GM12878 (cell line): ENCODE results near the gene DCN. TPM values are rescaled to one million over a fixed set of nuclear protein-coding genes. Genes with fewer than 3 reads are reported as not detected.

ENCODE experiments used
- ATAC-seq: fragments of 200-7000 bp; cut with Tn5 transposase; 3 replicates; pipeline ENCODE4 v1.9.1; 2020; ENCODE audit warnings: mild to moderate bottlenecking, moderate library complexity
- BruUV-seq: library from RNA; stranded (reverse); fragments of 400-500 nt; replicated peaks from 2 replicates; lab custom pipeline; 2021; lab: Mats Ljungman, UMichigan
- CTCF ChIA-PET: fragments of 300-600 bp; sonication (Branson Sonifier 250); formaldehyde crosslinking; extraction: SDS; loops from one replicate; lab custom pipeline; 2021; ENCODE audit warnings: inconsistent platforms; lab: Yijun Ruan, JAX
- POLR2A ChIA-PET: fragments of 350-600 bp; formaldehyde crosslinking; extraction: SDS; loops from one replicate; lab custom pipeline; 2021; ENCODE audit warnings: inconsistent platforms; lab: Charles Lee
- RAD21 ChIA-PET: fragments of 300-600 bp; sonication (Branson Sonifier 250); formaldehyde crosslinking; loops from one replicate; lab custom pipeline; 2023; ENCODE audit warnings: antibody characterized with exemption; ENCODE audit not compliant: unreplicated experiment; lab: Charles Lee
- SMC1A ChIA-PET: fragments of 300-600 bp; sonication (Branson Sonifier 250); formaldehyde crosslinking; loops from one replicate; lab custom pipeline; 2023; ENCODE audit not compliant: unreplicated experiment, uncharacterized antibody; lab: Charles Lee
- DNase-seq: peaks from one replicate; pipeline ENCODE4 v3.0.0-alpha.2; 2011; ENCODE audit warnings: low read depth, low spot score
- FAIRE-seq: peaks from 3 replicates; lab custom pipeline; 2011; peaks lifted over from hg19 to GRCh38; lab: Jason Lieb, UNC
- H2AFZ ChIP-seq: 2 replicates; pipeline ENCODE4 v1.6.0; 2011; ENCODE audit warnings: low read depth, low read length, control low read depth; ENCODE audit not compliant: control insufficient read depth
- H3K27ac ChIP-seq: 2 replicates; pipeline ENCODE4 v1.5.1; 2011; ENCODE audit warnings: control low read depth; ENCODE audit not compliant: control insufficient read depth, insufficient read depth
- H3K27me3 ChIP-seq, 2 experiments: replicated peaks in 1 of 2; 2 replicates each; pipeline versions ENCODE4 v1.6.0 to v1.6.1; 2011; ENCODE audit warnings: low read length in 1 of 2; ENCODE audit not compliant: control insufficient read depth in 2 of 2, insufficient read depth in 2 of 2
- H3K36me3 ChIP-seq, 2 experiments: 2 replicates each; pipeline ENCODE4 v1.5.1; 2011; ENCODE audit warnings: low read length in 1 of 2; ENCODE audit not compliant: control insufficient read depth in 2 of 2, insufficient read depth in 2 of 2
- H3K4me1 ChIP-seq: 2 replicates; pipeline ENCODE4 v1.6.1; 2011; ENCODE audit warnings: mild to moderate bottlenecking, low read length, moderate library complexity, mixed read lengths; ENCODE audit not compliant: control insufficient read depth, insufficient read depth
- H3K4me2 ChIP-seq: 2 replicates; pipeline ENCODE4 v1.6.0; 2011; ENCODE audit warnings: control low read depth; ENCODE audit not compliant: control insufficient read depth, insufficient read depth
- H3K4me3 ChIP-seq: fragments of 200-600 bp; sonication (generic); 2 replicates; pipeline ENCODE4 v1.5.1; 2016
- H3K79me2 ChIP-seq: 2 replicates; pipeline ENCODE4 v1.6.0; 2011; ENCODE audit warnings: low read length; ENCODE audit not compliant: control insufficient read depth, insufficient read depth
- H3K9ac ChIP-seq: 2 replicates; pipeline ENCODE4 v1.8.0; 2011; ENCODE audit warnings: low read length, control low read depth, mixed read lengths; ENCODE audit not compliant: control insufficient read depth, insufficient read depth
- H3K9me3 ChIP-seq: replicated peaks from 3 replicates; pipeline ENCODE4 v1.5.1; 2011; ENCODE audit warnings: mild to moderate bottlenecking, low read length; ENCODE audit not compliant: control insufficient read depth, insufficient read depth
- H4K20me1 ChIP-seq: 2 replicates; pipeline ENCODE4 v1.6.0; 2011; ENCODE audit not compliant: control insufficient read depth, insufficient read depth
- CBX3 ChIP-seq: fragments of 200-600 bp; sonication (generic); IDR thresholded peaks from 2 replicates; pipeline ENCODE4 v1.6.1; 2016; ENCODE audit warnings: low read depth, borderline replicate concordance
- CBX5 ChIP-seq: sonication (generic); IDR thresholded peaks from 2 replicates; pipeline ENCODE4 v1.6.1; 2016; ENCODE audit warnings: low read depth, moderate library complexity, mild to moderate bottlenecking, inconsistent platforms
- CREM ChIP-seq: IDR thresholded peaks from 2 replicates; pipeline ENCODE4 v1.6.1; 2014; ENCODE audit warnings: antibody characterized with exemption, low read depth
- FOXK2 ChIP-seq: fragments of 450-650 bp; IDR thresholded peaks from 2 replicates; pipeline ENCODE4 v1.6.1; 2017; ENCODE audit warnings: mild to moderate bottlenecking, moderate library complexity
- NR2C1 ChIP-seq: fragments of 450-650 bp; IDR thresholded peaks from 2 replicates; pipeline ENCODE4 v1.6.1; 2017; ENCODE audit warnings: antibody characterized with exemption, mild to moderate bottlenecking, moderate library complexity
- NR2C2 ChIP-seq: IDR thresholded peaks from 2 replicates; pipeline ENCODE4 v1.6.1; 2011; ENCODE audit warnings: borderline replicate concordance, low read depth; ENCODE audit not compliant: control insufficient read depth, insufficient read length
- POLR2A ChIP-seq: IDR thresholded peaks from 2 replicates; pipeline ENCODE4 v1.6.1; 2011; ENCODE audit warnings: low read depth, mild to moderate bottlenecking, low read length
- RB1 ChIP-seq: fragments of 450-650 bp; formaldehyde crosslinking; IDR thresholded peaks from 2 replicates; pipeline ENCODE4 v1.6.1; 2017; ENCODE audit warnings: mild to moderate bottlenecking, borderline replicate concordance
- SMAD5 ChIP-seq: IDR thresholded peaks from 2 replicates; pipeline ENCODE4 v1.6.1; 2016; ENCODE audit warnings: antibody characterized with exemption, low read depth
- SMC3 ChIP-seq: IDR thresholded peaks from 2 replicates; pipeline ENCODE4 v1.6.1; 2011; ENCODE audit warnings: low read length, improper control_type of control experiment, borderline replicate concordance
- ZBED1 ChIP-seq: IDR thresholded peaks from 2 replicates; pipeline ENCODE4 v1.6.1; 2016; ENCODE audit warnings: borderline replicate concordance
- WGBS: methylation state at CpG from one replicate; pipeline ENCODE4 v1.1.6; 2016; ENCODE audit warnings: low lambda C conversion rate; ENCODE audit not compliant: insufficient replicate concordance, insufficient coverage; ENCODE audit errors: missing lambda C conversion rate; 5-methylcytosine and 5-hydroxymethylcytosine counted together
- in situ Hi-C: fragments of 300-500 bp; cut with MboI; formaldehyde crosslinking; loops from 9 replicates; pipeline ENCODE4 v1.14.3; 2018; ENCODE audit warnings: mixed read lengths
- intact Hi-C: fragments of 100-400 bp; cut with micrococcal nuclease; formaldehyde crosslinking; loops from one replicate; pipeline ENCODE4 v1.14.2; 2022; ENCODE audit not compliant: unreplicated experiment
- polyA plus RNA-seq, 11 experiments: library from polyadenylated mRNA; depleted of rRNA in 4 of 11; unstranded in 6 of 11; stranded (reverse) in 5 of 11; fragments of >200 nt; fragmentation: Nextera tagmentation in 4 of 11; fragmentation: Illumina TruSeq in 1 of 11; extraction: Ambion mirVana in 4 of 11; extraction: Trizol in 1 of 11; gene quantifications; 1 replicate in 1 of 11; 2 replicates in 10 of 11; pipeline versions ENCODE4 v1.2.1 to v1.2.3, GENCODE V29; 2011 to 2016; ENCODE audit warnings: inconsistent platforms in 2 of 11, missing spikeins in 2 of 11, low read depth in 1 of 11
- total RNA-seq, 4 experiments: library from RNA; depleted of rRNA in 3 of 4; stranded (reverse); fragments of >200 nt in 3 of 4; fragmentation: Illumina TruSeq in 1 of 4; extraction: Trizol in 1 of 4; gene quantifications; 2 replicates each; pipeline versions ENCODE4 v1.2.1 to v1.2.3, GENCODE V29; 2013 to 2021

Gene DCN
- total and polyA plus RNA-seq, 10 of the 15 experiments (the other 5 are each of a cell fraction or from before 2014, with no cell fraction given), result 0.07 to 2.1 (median 0.75) TPM; not detected in 6

DNA sequence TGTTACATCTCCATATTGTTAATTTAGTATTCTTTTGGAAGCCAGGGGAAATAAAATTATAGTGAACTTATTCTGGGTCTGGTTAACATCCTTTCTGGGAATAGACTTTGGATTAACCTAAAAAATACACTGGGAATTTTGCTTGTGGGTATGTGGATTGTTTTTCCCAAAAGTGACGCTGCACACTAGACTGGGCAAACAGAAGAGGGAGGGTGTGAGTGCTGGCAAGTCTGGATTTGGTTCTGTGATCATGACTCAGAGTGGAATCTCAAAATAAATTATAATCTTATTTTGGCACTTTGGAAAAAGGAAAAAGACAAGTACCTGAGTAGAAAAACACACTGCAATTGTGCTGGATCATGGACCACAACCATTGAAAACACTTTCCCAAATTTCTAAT is 56.1 kb downstream of the DCN start:
- DNase-seq (no peak), FAIRE-seq (no peak), ATAC-seq (no peak)
- intact Hi-C loops (no loop called here), in situ Hi-C loops (no loop called here)
- no peaks in the 10 kb centered on the region for H3K36me3 ChIP-seq
- H4K20me1 ChIP-seq, result no peaks in the 10 kb centered on the region
- ChIA-PET POLR2A (no interaction called here), RAD21 (no interaction called here), CTCF (no interaction called here), SMC1A (no interaction called here)
- H3K9me3 ChIP-seq, result no peaks in the 10 kb centered on the region
- TF ChIP-seq ZBED1, result no peak
- no peak for TF ChIP-seq NR2C1
- no peak for TF ChIP-seq RB1
- no peak for TF ChIP-seq SMAD5
- no peak for TF ChIP-seq CBX3
- no peak for TF ChIP-seq NR2C2
- TF ChIP-seq CBX5, result no peak
- no peak for TF ChIP-seq POLR2A
- TF ChIP-seq SMC3, result no peak
- no peak for TF ChIP-seq FOXK2
- TF ChIP-seq CREM, result no peak
- H3K27ac ChIP-seq, result no peak overlapping the region
- H3K79me2 ChIP-seq, result no peaks in the 10 kb centered on the region
- no peaks in the 10 kb centered on the region for H3K27me3 ChIP-seq
- no TSS peak for BruUV-seq
- no peak overlapping the region for H3K9ac ChIP-seq
- whole genome bisulfite sequencing, result 76% methylated on average over 1 of the region's 1 CpG
- H3K4me2 ChIP-seq, result no peak overlapping the region
- H3K4me1 ChIP-seq, result no peaks in the 10 kb centered on the region
- H3K4me3 ChIP-seq, result no peak overlapping the region
- H2AFZ ChIP-seq, result no peak overlapping the region
